Measurements from ENCODE around the gene DGKG. TPM values are rescaled to one million over a fixed set of nuclear protein-coding genes. Genes with fewer than 3 reads are reported as not detected.

The DGKG gene
- total RNA-seq, 1 experiment from 2014 or later = 0.04 TPM

- no peaks in the 10 kb centered on the region for H3K9me3 ChIP-seq (ENCODE audit: low read length)
- H3K36me3 ChIP-seq (ENCODE audit: insufficient read depth, low read length) = no peaks in the 10 kb centered on the region
- H3K4me3 ChIP-seq (ENCODE audit: low read length) = no peak overlapping the region
- no peak for DNase-seq
- no peak overlapping the region for H3K4me2 ChIP-seq (ENCODE audit: low read depth, low read length, poor library complexity, severe bottlenecking)
- no peaks in the 10 kb centered on the region for H3K27me3 ChIP-seq (ENCODE audit: low read length)
- no peaks in the 10 kb centered on the region for H3K4me1 ChIP-seq (ENCODE audit: low read length)
- no peak overlapping the region for H2AFZ ChIP-seq (ENCODE audit: low read length)
- no peaks in the 10 kb centered on the region for H3K9me2 ChIP-seq (replicated peaks; ENCODE audit: insufficient read depth, low read length)
- no peak overlapping the region for H3K27ac ChIP-seq (ENCODE audit: low read length)
- no peaks in the 10 kb centered on the region for H3K79me2 ChIP-seq (ENCODE audit: low read length)
- no peaks in the 10 kb centered on the region for H4K20me1 ChIP-seq (ENCODE audit: insufficient read depth, low read depth, low read length)
- H3K9ac ChIP-seq (ENCODE audit: low read length) = no peak overlapping the region
Measured at GRCh38 chr3:186115239-186115996, 246.6 kb downstream of the DGKG start.

GRCh38 chr3:186110975-186111974 is 250.8 kb downstream of the DGKG start:
- Histone ChIP-seq H3K9ac (ENCODE audit: low read length) (no peak overlapping the region), H3K9me2 (replicated peaks; ENCODE audit: insufficient read depth, low read length) (no peaks in the 10 kb centered on the region), H3K4me3 (ENCODE audit: low read length) (no peak overlapping the region), H3K36me3 (ENCODE audit: insufficient read depth, low read length) (no peaks in the 10 kb centered on the region), H3K27me3 (ENCODE audit: low read length) (no peaks in the 10 kb centered on the region), H4K20me1 (ENCODE audit: insufficient read depth, low read depth, low read length) (peaks cover 9% of the 10 kb centered on the region; the same call in 1 of the 2 replicates), H3K9me3 (ENCODE audit: low read length) (no peaks in the 10 kb centered on the region), H3K79me2 (ENCODE audit: low read length) (peaks cover 13% of the 10 kb centered on the region), H3K4me2 (ENCODE audit: low read depth, low read length, poor library complexity, severe bottlenecking) (no peak overlapping the region), H3K4me1 (ENCODE audit: low read length) (peaks cover 22% of the 10 kb centered on the region), H3K27ac (ENCODE audit: low read length) (no peak overlapping the region), H2AFZ (ENCODE audit: low read length) (no peak overlapping the region)
- no peak for DNase-seq

- Histone ChIP-seq H3K9me3 (ENCODE audit: low read length) (no peaks in the 10 kb centered on the region), H3K4me3 (ENCODE audit: low read length) (peak overlapping the region; percentile 69), H3K27ac (ENCODE audit: low read length) (no peak overlapping the region), H3K4me1 (ENCODE audit: low read length) (peaks cover 33% of the 10 kb centered on the region), H3K79me2 (ENCODE audit: low read length) (peaks cover 23% of the 10 kb centered on the region), H2AFZ (ENCODE audit: low read length) (peak overlapping the region; percentile 96), H4K20me1 (ENCODE audit: insufficient read depth, low read depth, low read length) (peaks cover 9% of the 10 kb centered on the region; the same call in 1 of the 2 replicates), H3K36me3 (ENCODE audit: insufficient read depth, low read length) (0 out of 2 replicates have a peak, but pooled peaks cover 3% of the 10 kb centered on the region), H3K9me2 (replicated peaks; ENCODE audit: insufficient read depth, low read length) (no peaks in the 10 kb centered on the region), H3K27me3 (ENCODE audit: low read length) (no peaks in the 10 kb centered on the region), H3K4me2 (ENCODE audit: low read depth, low read length, poor library complexity, severe bottlenecking) (peak overlapping the region; percentile 91), H3K9ac (ENCODE audit: low read length) (peak overlapping the region; percentile 73)
- no peak for DNase-seq
Measured at GRCh38 chr3:186109897-186110803, 251.9 kb downstream of the DGKG start.

- DNase-seq = peak; percentile 100
- Histone ChIP-seq H3K79me2 (ENCODE audit: low read length) (peaks cover 24% of the 10 kb centered on the region), H3K4me2 (ENCODE audit: low read depth, low read length, poor library complexity, severe bottlenecking) (peak within 1 kb of the TSS; percentile 91), H3K4me1 (ENCODE audit: low read length) (peaks cover 40% of the 10 kb centered on the region), H2AFZ (ENCODE audit: low read length) (peak within 1 kb of the TSS; percentile 96), H3K9me3 (ENCODE audit: low read length) (no peaks in the 10 kb centered on the region), H4K20me1 (ENCODE audit: insufficient read depth, low read depth, low read length) (peaks cover 9% of the 10 kb centered on the region; the same call in 1 of the 2 replicates), H3K9me2 (replicated peaks; ENCODE audit: insufficient read depth, low read length) (no peaks in the 10 kb centered on the region), H3K27ac (ENCODE audit: low read length) (peak within 1 kb of the TSS; percentile 84), H3K27me3 (ENCODE audit: low read length) (no peaks in the 10 kb centered on the region), H3K4me3 (ENCODE audit: low read length) (peak within 1 kb of the TSS; percentile 76), H3K9ac (ENCODE audit: low read length) (peak within 1 kb of the TSS; percentile 82), H3K36me3 (ENCODE audit: insufficient read depth, low read length) (0 out of 2 replicates have a peak, but pooled peaks cover 4% of the 10 kb centered on the region)
Measured at GRCh38 chr3:186108941-186109865, 252.8 kb downstream of the DGKG start, which contains the start of gene ETV5. TSS of gene ETV5 (minus strand) at chr3:186109089. CDS start at chr3:186105868, 3,221 bp downstream.

- H3K9ac ChIP-seq (ENCODE audit: low read length) = peak overlapping the region; percentile 82
- no peaks in the 10 kb centered on the region for H3K9me3 ChIP-seq (ENCODE audit: low read length)
- H3K4me3 ChIP-seq (ENCODE audit: low read length) = peak overlapping the region; percentile 76
- H3K36me3 ChIP-seq (ENCODE audit: insufficient read depth, low read length) = 0 out of 2 replicates have a peak, but pooled peaks cover 4% of the 10 kb centered on the region
- H3K27me3 ChIP-seq (ENCODE audit: low read length) = no peaks in the 10 kb centered on the region
- H3K27ac ChIP-seq (ENCODE audit: low read length) = peak overlapping the region; percentile 84
- DNase-seq = peak; percentile 95
- peaks cover 49% of the 10 kb centered on the region for H3K4me1 ChIP-seq (ENCODE audit: low read length)
- H4K20me1 ChIP-seq (ENCODE audit: insufficient read depth, low read depth, low read length) = peaks cover 9% of the 10 kb centered on the region; the same call in 1 of the 2 replicates
- H2AFZ ChIP-seq (ENCODE audit: low read length) = peak overlapping the region; percentile 72
- H3K79me2 ChIP-seq (ENCODE audit: low read length) = peaks cover 24% of the 10 kb centered on the region
- H3K4me2 ChIP-seq (ENCODE audit: low read depth, low read length, poor library complexity, severe bottlenecking) = peak overlapping the region; percentile 88
- no peaks in the 10 kb centered on the region for H3K9me2 ChIP-seq (replicated peaks; ENCODE audit: insufficient read depth, low read length)
Measured at GRCh38 chr3:186108106-186108940, 253.7 kb downstream of the DGKG start.

- peaks cover 52% of the 10 kb centered on the region for H3K4me1 ChIP-seq (ENCODE audit: low read length)
- H3K79me2 ChIP-seq (ENCODE audit: low read length) = peaks cover 24% of the 10 kb centered on the region
- H4K20me1 ChIP-seq (ENCODE audit: insufficient read depth, low read depth, low read length) = peaks cover 9% of the 10 kb centered on the region; the same call in 1 of the 2 replicates
- 0 out of 2 replicates have a peak, but pooled peaks cover 4% of the 10 kb centered on the region for H3K36me3 ChIP-seq (ENCODE audit: insufficient read depth, low read length)
- DNase-seq = peak; percentile 91
- peak overlapping the region; percentile 76 for H3K4me3 ChIP-seq (ENCODE audit: low read length)
- peak overlapping the region; percentile 82 for H3K9ac ChIP-seq (ENCODE audit: low read length)
- H3K4me2 ChIP-seq (ENCODE audit: low read depth, low read length, poor library complexity, severe bottlenecking) = peak overlapping the region; percentile 88
- H3K27me3 ChIP-seq (ENCODE audit: low read length) = no peaks in the 10 kb centered on the region
- peak overlapping the region; percentile 84 for H3K27ac ChIP-seq (ENCODE audit: low read length)
- no peaks in the 10 kb centered on the region for H3K9me3 ChIP-seq (ENCODE audit: low read length)
- peak overlapping the region; percentile 72 for H2AFZ ChIP-seq (ENCODE audit: low read length)
- H3K9me2 ChIP-seq (replicated peaks; ENCODE audit: insufficient read depth, low read length) = no peaks in the 10 kb centered on the region
Measured at GRCh38 chr3:186107215-186108105, 254.6 kb downstream of the DGKG start.
